ENCODE measurements around the gene MCTP2. TPM values are rescaled to one million over a fixed set of nuclear protein-coding genes. Genes with fewer than 3 reads are reported as not detected.

Gene MCTP2
- total RNA-seq, 1 experiment from 2014 or later, result 1.3 TPM

- Mint-ChIP-seq H3K27ac (no peak overlapping the region), H3K27me3 (ENCODE audit: low read depth) (no peaks in the 10 kb centered on the region), H3K9me3 (peaks cover 3 to 5% of the 10 kb centered on the region in 2 experiments; a peak in 3 of 5 replicates), H3K4me1 (no peaks in the 10 kb centered on the region), H3K36me3 (ENCODE audit: insufficient read depth in 1 of 3, low read depth in 3 of 3) (peaks cover 0 to 9% (median 4%) of the 10 kb centered on the region in 3 experiments; a peak in 3 of 7 replicates), H3K4me3 (no peak overlapping the region)
- no peak overlapping the region for H4K5ac ChIP-seq (ENCODE audit: insufficient read length, low read depth, low read length)
- H2BK15ac ChIP-seq (ENCODE audit: low read depth, low read length), result no peak overlapping the region
- TF ChIP-seq, protein P1, sequence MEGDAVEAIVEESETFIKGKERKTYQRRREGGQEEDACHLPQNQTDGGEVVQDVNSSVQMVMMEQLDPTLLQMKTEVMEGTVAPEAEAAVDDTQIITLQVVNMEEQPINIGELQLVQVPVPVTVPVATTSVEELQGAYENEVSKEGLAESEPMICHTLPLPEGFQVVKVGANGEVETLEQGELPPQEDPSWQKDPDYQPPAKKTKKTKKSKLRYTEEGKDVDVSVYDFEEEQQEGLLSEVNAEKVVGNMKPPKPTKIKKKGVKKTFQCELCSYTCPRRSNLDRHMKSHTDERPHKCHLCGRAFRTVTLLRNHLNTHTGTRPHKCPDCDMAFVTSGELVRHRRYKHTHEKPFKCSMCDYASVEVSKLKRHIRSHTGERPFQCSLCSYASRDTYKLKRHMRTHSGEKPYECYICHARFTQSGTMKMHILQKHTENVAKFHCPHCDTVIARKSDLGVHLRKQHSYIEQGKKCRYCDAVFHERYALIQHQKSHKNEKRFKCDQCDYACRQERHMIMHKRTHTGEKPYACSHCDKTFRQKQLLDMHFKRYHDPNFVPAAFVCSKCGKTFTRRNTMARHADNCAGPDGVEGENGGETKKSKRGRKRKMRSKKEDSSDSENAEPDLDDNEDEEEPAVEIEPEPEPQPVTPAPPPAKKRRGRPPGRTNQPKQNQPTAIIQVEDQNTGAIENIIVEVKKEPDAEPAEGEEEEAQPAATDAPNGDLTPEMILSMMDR (conservative IDR thresholded peaks at IDR 0.05), result no peak
- H3K4me2 ChIP-seq (ENCODE audit: insufficient read depth, insufficient read length, low read length), result no peak overlapping the region
- no peak for DNase-seq
- H2BK5ac ChIP-seq (ENCODE audit: insufficient read length, low read length), result no peak overlapping the region
- no peaks in the 10 kb centered on the region for H3K27me3 ChIP-seq (ENCODE audit: insufficient read depth, low read length)
- no peak overlapping the region for H3K27ac ChIP-seq (ENCODE audit: insufficient read length, low read depth, low read length)
- H3T11ph ChIP-seq (ENCODE audit: low read length), result no peak overlapping the region
- H2AK5ac ChIP-seq (ENCODE audit: insufficient read length, low read length), result no peak overlapping the region
- H3K4ac ChIP-seq (ENCODE audit: low read depth, low read length), result no peak overlapping the region
- no peak overlapping the region for H3K18ac ChIP-seq (ENCODE audit: insufficient read length, low read depth, low read length)
- no peak overlapping the region for H2BK12ac ChIP-seq (ENCODE audit: insufficient read length, low read depth, low read length)
- H3K56ac ChIP-seq (ENCODE audit: insufficient read length, low read depth, low read length), result no peak overlapping the region
- WGBS (ENCODE audit: extremely low coverage, insufficient read length, low lambda C conversion rate), result no CpG with 5 or more reads among the region's 1 CpG
- H3K14ac ChIP-seq (ENCODE audit: insufficient read depth, low read length), result no peak overlapping the region
- no peaks in the 10 kb centered on the region for H3K23me2 ChIP-seq (ENCODE audit: insufficient read length, low read depth, low read length, poor library complexity, severe bottlenecking)
- H2BK20ac ChIP-seq (ENCODE audit: low read depth, low read length, poor library complexity, severe bottlenecking), result no peak overlapping the region
- no peak overlapping the region for H3K23ac ChIP-seq (ENCODE audit: insufficient read length, low read depth, low read length)
- no peak overlapping the region for H2AFZ ChIP-seq (ENCODE audit: low read length)
- H3K9me3 ChIP-seq (ENCODE audit: control insufficient read depth, low read depth, low read length), result no peaks in the 10 kb centered on the region
- no peak overlapping the region for H4K8ac ChIP-seq (replicated peaks; ENCODE audit: insufficient read length, low read depth, low read length)
- no peak overlapping the region for H3K9ac ChIP-seq (ENCODE audit: extremely low read depth, insufficient read length, low read length)
- no peak overlapping the region for H4K91ac ChIP-seq (ENCODE audit: insufficient read length, low read depth, low read length)
- no peaks in the 10 kb centered on the region for H4K20me1 ChIP-seq (ENCODE audit: control insufficient read depth, insufficient read depth, insufficient read length)
- no peaks in the 10 kb centered on the region for H3K79me1 ChIP-seq (ENCODE audit: insufficient read depth, low read depth, low read length, poor library complexity, severe bottlenecking)
- H2BK120ac ChIP-seq (ENCODE audit: low read depth, low read length, poor library complexity, severe bottlenecking), result no peak overlapping the region
- H3K79me2 ChIP-seq (ENCODE audit: insufficient read depth, low read length), result no peaks in the 10 kb centered on the region
- no peaks in the 10 kb centered on the region for H3K4me1 ChIP-seq (ENCODE audit: insufficient read depth, low read length)
Observed at GRCh38 chr15:94294556-94294955, 63.2 kb downstream of the MCTP2 start.

Measured in H9 (cell line).